Measurements from ENCODE around the gene MRPL20.
"Not testable (repeated sequence)": the region's sequence is repeated elsewhere in the genome, so short reads cannot be mapped to it uniquely, and the experiment has no call there.

The MRPL20 gene

DNA sequence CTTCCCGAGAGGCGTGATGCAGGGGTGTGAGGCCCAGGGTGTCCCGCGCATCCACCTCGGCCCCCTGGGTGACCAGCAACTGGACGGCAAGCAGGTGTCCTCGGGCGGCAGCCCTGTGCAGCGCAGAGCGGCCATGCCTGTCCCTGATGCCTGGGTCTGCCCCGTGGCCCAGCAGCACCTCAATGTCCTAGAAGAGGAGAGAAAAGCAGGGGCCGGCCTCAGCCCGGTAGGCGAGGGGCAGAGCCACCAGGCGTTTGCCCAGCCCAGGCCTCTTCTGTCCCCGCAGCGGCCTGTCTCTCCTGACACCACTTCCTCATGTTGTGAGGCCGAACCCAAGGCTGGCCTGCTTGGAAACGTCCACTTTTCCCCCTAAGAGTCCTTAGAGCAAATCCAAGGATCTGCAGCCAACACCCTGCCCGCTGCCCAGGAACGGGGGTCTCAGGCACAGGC lies 12.3 kb upstream of the MRPL20 start:
- Histone ChIP-seq H3K4me3 (ENCODE audit: low read depth, low read length) (peak overlapping the region; percentile 29), H3K36me3 (replicated peaks) (no peaks in the 10 kb centered on the region), H3K27me3 (replicated peaks) (no peaks in the 10 kb centered on the region), H3K27ac (no peak overlapping the region)
- no peak for DNase-seq
- in situ Hi-C loops (cut with HindIII; ENCODE audit: low pct_ligation_motif_present, low sequenced_read_pairs): no loop called here
- TF ChIP-seq, protein P1, sequence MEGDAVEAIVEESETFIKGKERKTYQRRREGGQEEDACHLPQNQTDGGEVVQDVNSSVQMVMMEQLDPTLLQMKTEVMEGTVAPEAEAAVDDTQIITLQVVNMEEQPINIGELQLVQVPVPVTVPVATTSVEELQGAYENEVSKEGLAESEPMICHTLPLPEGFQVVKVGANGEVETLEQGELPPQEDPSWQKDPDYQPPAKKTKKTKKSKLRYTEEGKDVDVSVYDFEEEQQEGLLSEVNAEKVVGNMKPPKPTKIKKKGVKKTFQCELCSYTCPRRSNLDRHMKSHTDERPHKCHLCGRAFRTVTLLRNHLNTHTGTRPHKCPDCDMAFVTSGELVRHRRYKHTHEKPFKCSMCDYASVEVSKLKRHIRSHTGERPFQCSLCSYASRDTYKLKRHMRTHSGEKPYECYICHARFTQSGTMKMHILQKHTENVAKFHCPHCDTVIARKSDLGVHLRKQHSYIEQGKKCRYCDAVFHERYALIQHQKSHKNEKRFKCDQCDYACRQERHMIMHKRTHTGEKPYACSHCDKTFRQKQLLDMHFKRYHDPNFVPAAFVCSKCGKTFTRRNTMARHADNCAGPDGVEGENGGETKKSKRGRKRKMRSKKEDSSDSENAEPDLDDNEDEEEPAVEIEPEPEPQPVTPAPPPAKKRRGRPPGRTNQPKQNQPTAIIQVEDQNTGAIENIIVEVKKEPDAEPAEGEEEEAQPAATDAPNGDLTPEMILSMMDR (IDR thresholded peaks at IDR 0.05; ENCODE audit: low read depth, low read length, missing control alignments): no peak

DNA sequence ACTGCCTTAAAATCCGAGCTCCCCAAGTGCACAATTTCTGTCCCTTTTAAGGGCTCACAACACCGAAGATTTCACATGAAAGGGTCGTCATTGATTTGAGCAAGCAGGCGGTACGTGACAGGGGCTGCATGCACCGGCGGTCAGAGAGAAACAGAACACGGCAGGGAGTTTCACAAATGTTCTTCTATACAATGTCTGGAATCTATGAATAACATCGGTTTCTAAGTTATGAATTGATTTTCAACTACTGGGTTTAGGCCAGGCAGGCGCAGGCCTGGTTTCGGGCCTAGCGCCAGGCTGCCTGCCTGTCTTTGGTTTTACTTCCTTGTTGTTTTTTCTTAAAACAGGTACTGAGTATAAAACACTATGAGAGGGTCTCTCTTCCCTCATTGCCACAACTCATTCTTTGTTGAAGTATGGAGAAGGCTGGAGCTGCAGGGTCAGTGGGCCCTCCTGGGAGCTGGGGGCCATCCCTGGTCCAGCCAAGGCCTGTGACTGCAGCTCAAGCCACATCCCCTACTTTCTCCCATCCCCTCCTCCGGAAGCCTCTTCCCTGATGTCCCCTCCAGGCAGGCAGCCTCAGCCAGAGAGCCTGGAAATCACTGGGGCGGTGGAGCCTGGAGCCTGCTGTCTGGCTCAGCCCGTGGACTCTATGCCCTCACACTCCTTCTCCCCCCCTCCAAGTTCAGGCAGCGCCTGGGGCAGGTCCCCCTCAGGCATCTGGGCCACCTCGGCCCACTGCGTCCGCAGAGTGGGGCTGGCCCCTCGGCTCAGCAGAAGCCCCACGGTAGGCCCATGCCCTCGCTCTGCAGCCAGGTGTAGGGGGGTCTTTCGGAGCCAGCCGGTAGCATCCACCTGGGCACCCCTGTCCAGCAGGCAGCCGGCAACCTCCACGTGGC lies 11.6 kb upstream of the MRPL20 start:
- no peaks in the 10 kb centered on the region for H3K27me3 ChIP-seq (replicated peaks)
- TF ChIP-seq, protein P1 (IDR thresholded peaks at IDR 0.05; ENCODE audit: low read depth, low read length, missing control alignments): no peak
- no peak overlapping the region for H3K4me3 ChIP-seq (ENCODE audit: low read depth, low read length)
- DNase-seq: no peak
- H3K27ac ChIP-seq: no peak overlapping the region
- in situ Hi-C loops (cut with HindIII; ENCODE audit: low pct_ligation_motif_present, low sequenced_read_pairs): no loop called here
- H3K36me3 ChIP-seq (replicated peaks): no peaks in the 10 kb centered on the region

DNA sequence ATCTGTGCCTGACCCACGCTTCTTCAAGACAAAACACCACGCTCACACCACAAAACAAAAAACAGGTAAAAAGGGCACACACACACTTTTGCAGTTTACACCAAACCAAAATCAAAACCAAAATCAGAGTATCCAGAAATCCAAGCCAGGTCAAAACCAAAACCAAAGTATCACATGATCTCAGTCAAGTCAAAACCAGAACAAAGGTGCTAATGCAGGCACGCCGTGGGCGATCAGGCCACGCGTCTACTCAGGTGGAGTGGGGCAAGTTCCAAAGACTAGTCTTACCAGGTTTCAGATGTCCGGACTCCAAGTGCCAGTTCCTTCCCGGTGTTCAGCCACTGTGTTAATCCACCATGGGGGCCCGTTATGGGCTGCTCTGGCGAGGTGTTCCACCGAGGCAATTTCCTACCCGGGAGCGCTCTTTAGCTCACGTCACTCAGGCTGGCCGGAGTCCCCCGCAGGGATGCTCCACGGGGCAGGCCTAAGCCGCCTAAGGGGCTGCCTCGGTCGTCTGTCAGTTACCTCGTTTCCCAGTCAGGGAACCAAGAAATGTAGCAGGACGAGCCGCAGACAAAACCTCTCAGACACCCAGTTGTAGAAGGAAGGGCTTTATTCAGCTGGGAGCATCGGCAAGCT lies 10.9 kb upstream of the MRPL20 start:
- H3K27me3 ChIP-seq (replicated peaks); H3K27ac ChIP-seq; in situ Hi-C loops (cut with HindIII; ENCODE audit: low pct_ligation_motif_present, low sequenced_read_pairs); H3K36me3 ChIP-seq (replicated peaks); H3K4me3 ChIP-seq (ENCODE audit: low read depth, low read length); DNase-seq: not testable (repeated sequence)

DNA sequence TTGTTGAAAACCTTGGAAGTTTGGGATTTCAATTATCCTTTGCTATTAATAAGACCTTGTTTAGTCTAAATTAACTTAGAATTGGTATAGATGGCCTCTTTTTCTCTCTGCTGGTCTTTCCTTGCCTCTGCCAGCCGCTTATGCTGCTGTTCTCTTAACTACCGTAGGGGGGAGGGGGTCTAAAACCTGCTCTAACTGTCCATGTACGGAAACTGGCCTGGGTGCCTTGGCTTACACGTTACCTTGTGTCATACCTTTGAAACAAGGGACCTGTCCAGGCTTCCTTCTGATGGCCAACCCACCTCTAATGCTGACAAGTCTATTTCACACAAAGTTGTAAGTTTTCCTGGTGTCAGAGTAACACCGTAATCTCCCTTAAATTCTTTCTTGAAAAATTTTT lies 10.3 kb upstream of the MRPL20 start:
- H3K27ac ChIP-seq; H3K27me3 ChIP-seq (replicated peaks); DNase-seq; in situ Hi-C loops (cut with HindIII; ENCODE audit: low pct_ligation_motif_present, low sequenced_read_pairs); H3K36me3 ChIP-seq (replicated peaks); H3K4me3 ChIP-seq (ENCODE audit: low read depth, low read length): not testable (repeated sequence)

DNA sequence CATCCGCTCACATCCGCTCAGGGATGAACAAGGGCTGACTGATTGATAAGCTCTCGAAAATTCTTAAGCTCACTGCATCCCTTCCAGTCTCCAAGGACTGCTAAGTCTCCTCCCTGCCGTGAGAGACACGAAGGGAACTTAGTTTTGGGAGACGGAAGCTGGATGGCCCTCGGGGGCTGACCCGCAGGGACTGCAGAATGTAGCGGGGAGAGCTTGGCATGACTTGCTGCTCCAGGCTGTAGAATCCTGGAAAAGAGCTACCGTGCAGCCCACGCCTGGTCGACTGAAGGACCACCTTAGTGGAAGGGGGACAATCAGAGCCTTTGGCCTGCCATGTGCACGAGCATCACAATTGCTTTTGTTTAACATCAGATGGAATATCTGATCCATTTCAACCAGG lies 8.7 kb upstream of the MRPL20 start:
- no peak overlapping the region for H3K27ac ChIP-seq
- no peak for DNase-seq
- in situ Hi-C loops (cut with HindIII; ENCODE audit: low pct_ligation_motif_present, low sequenced_read_pairs): no loop called here
- H3K4me3 ChIP-seq (ENCODE audit: low read depth, low read length): no peak overlapping the region
- no peaks in the 10 kb centered on the region for H3K27me3 ChIP-seq (replicated peaks)
- TF ChIP-seq, protein P1 (IDR thresholded peaks at IDR 0.05; ENCODE audit: low read depth, low read length, missing control alignments): no peak
- H3K36me3 ChIP-seq (replicated peaks): no peaks in the 10 kb centered on the region

DNA sequence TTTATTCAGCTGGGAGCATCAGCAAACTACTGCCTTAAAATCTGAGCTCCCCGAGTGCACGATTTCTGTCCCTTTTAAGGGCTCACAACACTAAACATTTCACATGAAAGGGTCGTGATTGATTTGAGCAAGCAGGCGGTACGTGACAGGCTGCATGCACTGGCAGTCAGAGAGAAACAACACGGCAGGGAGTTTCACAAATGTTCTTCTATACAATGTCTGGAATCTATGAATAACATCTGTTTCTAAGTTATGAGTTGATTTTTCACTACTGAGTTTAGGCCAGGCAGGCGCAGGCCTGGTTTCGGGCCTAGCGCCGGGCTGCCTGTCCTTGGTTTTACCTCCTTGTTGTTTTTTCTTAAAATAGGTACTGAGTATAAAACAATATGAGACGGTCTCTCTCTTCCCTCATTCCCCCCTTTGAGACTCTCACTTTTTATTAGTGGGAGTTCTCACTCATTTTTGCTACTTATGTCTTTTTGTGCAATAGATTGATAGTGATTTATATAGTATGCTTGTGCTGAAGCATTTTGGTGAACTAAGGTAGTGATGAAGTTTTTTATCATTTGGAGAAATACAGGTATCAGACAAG lies 5.3 kb upstream of the MRPL20 start:
- DNase-seq; in situ Hi-C loops (cut with HindIII; ENCODE audit: low pct_ligation_motif_present, low sequenced_read_pairs): not testable (repeated sequence)

DNA sequence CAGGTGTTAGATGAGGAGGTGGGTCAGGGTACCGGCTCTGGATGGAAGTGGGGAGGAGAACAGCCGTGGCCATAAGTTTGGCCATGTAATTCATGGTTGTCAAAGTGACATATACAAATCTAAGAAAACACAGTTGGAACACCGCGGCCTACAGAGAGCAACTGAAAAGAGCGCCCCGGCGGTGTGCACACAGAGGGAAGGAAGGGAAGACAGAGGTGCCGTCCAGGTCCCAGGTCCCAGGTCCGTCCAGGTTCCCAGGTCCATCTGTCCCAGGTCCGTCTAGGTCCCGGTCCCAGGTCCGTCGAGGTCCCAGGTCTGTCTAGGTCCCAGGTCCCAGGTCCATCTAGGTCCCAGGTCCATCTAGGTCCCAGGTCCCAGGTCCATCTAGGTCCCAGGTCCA lies 4.5 kb upstream of the MRPL20 start:
- H3K36me3 ChIP-seq (replicated peaks): peaks cover 7% of the 10 kb centered on the region
- no peak overlapping the region for H3K27ac ChIP-seq
- no peaks in the 10 kb centered on the region for H3K27me3 ChIP-seq (replicated peaks)
- no peak overlapping the region for H3K4me3 ChIP-seq (ENCODE audit: low read depth, low read length)
- TF ChIP-seq, protein P1 (IDR thresholded peaks at IDR 0.05; ENCODE audit: low read depth, low read length, missing control alignments): no peak
- DNase-seq: no peak
- in situ Hi-C loops (cut with HindIII; ENCODE audit: low pct_ligation_motif_present, low sequenced_read_pairs): no loop called here

More for the DNA sequence above, 5.3 kb upstream of the MRPL20 start:
- H3K27ac ChIP-seq; H3K27me3 ChIP-seq (replicated peaks); H3K4me3 ChIP-seq (ENCODE audit: low read depth, low read length); H3K36me3 ChIP-seq (replicated peaks): not testable (repeated sequence)

DNA sequence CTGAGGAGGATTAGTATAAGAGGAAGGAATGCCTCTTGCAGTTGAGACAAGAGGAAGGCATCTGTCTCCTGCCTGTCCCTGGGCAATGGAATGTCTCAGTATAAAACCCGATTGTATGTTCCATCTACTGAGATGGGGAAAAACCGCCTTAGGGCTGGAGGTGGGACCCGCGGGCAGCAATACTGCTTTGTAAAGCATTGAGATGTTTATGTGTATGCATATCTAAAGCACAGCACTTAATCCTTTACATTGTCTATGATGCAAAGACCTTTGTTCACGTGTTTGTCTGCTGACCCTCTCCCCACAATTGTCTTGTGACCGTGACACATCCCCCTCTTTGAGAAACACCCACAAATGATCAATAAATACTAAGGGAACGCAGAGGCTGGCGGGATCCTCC lies 3.1 kb upstream of the MRPL20 start:
- peaks cover 12% of the 10 kb centered on the region for H3K36me3 ChIP-seq (replicated peaks)
- in situ Hi-C loops (cut with HindIII; ENCODE audit: low pct_ligation_motif_present, low sequenced_read_pairs); H3K4me3 ChIP-seq (ENCODE audit: low read depth, low read length); H3K27me3 ChIP-seq (replicated peaks); DNase-seq; H3K27ac ChIP-seq: not testable (repeated sequence)
